Upper lobe of left lung (tissue), 6 donors: ENCODE measurements around the gene SYNGR1. TPM values are rescaled to one million over a fixed set of nuclear protein-coding genes. Genes with fewer than 3 reads are reported as not detected.
A peak's percentile ranks its signal among the peaks of the same experiment; 100 is the strongest.

Experiments
- ATAC-seq, 2 donors: fragments of 200-7000 bp; cut with Tn5 transposase; one replicate each; pipeline ENCODE4 v1.9.1; 2022; ENCODE audit warnings: mild to moderate bottlenecking in 2 of 2, moderate library complexity in 2 of 2; ENCODE audit not compliant: low FRiP score in 2 of 2
- DNase-seq, 2 donors: peaks; one replicate each; pipeline ENCODE4 v3.0.0-alpha.2; 2019 to 2020
- H3K27ac ChIP-seq, 4 donors: fragments of 200-600 bp; sonication (generic); one replicate each; pipeline ENCODE4 v1.5.1; 2016 to 2019
- H3K27me3 ChIP-seq, 4 donors: fragments of 200-600 bp; sonication (generic); one replicate each; pipeline ENCODE4 v1.5.1; 2017 to 2019
- H3K36me3 ChIP-seq, 4 donors: fragments of 200-600 bp; sonication (generic); one replicate each; pipeline ENCODE4 v1.5.1; 2016 to 2019
- H3K4me1 ChIP-seq, 4 donors: fragments of 200-600 bp; sonication (generic); one replicate each; pipeline ENCODE4 v1.5.1; 2018 to 2019
- H3K4me3 ChIP-seq, 4 donors: fragments of 200-600 bp; sonication (generic); one replicate each; pipeline ENCODE4 v1.5.1; 2017 to 2019; ENCODE audit warnings: mild to moderate bottlenecking in 2 of 4, moderate library complexity in 1 of 4
- H3K9me3 ChIP-seq, 4 donors: fragments of 200-600 bp; sonication (generic); one replicate each; pipeline ENCODE4 v1.5.1; 2018 to 2019
- EP300 ChIP-seq, 4 donors: sonication (generic); formaldehyde crosslinking; IDR thresholded peaks; one replicate each; pipeline ENCODE4 v1.5.1; 2017; ENCODE audit warnings: antibody characterized with exemption in 4 of 4, control low read depth in 2 of 4
- POLR2A ChIP-seq, 4 donors: fragments of 450-650 bp; IDR thresholded peaks; one replicate each; pipeline ENCODE4 v1.5.1; 2016 to 2017; ENCODE audit warnings: antibody characterized with exemption in 4 of 4, mild to moderate bottlenecking in 2 of 4
- POLR2AphosphoS5 ChIP-seq, 2 donors: sonication (generic); formaldehyde crosslinking; IDR thresholded peaks; one replicate each; pipeline ENCODE4 v1.5.1; 2017; ENCODE audit warnings: antibody characterized with exemption in 2 of 2
- WGBS, 2 donors: methylation state at CpG; one replicate each; pipeline ENCODE4 v1.1.5; 2017 to 2018; 5-methylcytosine and 5-hydroxymethylcytosine counted together
- total RNA-seq, 6 donors: library from RNA; depleted of rRNA in 4 of 6; stranded (reverse); fragments of >200 nt in 4 of 6; gene quantifications; one replicate each; pipeline versions ENCODE4 v1.1.0 to v1.2.1, GENCODE V29; 2016 to 2021
- TF ChIP-seq, protein P1 (sequence below), 6 experiments: fragments of 450-650 bp in 4 of 6; fragments of 200-600 bp in 2 of 6; sonication (generic) in 2 of 6; IDR thresholded peaks; one replicate each; pipeline ENCODE4 v1.5.1; 2016 to 2019; ENCODE audit warnings: antibody characterized with exemption in 6 of 6
- donor health status: DM: no; HTN: no; CAD: no; lungs with moderate emphysema.
- donor health status: DM: no; HTN: yes; CAD: no; lungs with severe emphysema.

SYNGR1 gene
- total RNA-seq, 6 donors from 2014 or later = 2.0 to 14.6 (median 5.3) TPM

DNA sequence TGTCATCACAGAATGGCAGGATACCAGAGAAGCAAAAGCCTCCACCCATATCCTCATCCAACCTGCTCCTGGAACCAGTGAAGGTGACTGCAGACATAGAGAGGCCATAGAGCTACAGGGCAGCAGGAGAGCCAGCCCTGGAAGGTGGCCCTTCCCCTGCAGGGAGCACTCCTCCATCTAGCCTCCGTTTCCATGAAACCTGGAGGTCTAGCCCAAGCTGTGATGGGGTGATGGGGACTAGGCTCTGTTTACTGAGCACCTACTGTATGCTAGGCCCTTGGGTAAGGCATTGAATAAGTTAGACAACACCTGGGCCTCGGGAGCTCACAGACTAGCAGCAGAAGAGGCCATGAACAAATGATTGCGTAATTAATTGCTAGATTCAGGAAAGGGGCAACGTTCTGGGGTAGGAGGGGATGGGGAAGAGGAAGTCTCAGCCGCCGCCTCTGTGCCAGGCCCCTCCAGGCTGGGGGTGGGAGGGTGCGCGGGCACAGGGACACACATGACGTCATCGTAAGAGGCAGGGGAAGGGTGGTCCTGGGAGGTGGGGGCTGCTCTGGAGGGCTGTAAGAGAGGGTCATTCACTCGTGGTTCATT lies 784 bp upstream of the SYNGR1 start:
- TF ChIP-seq, protein P1, sequence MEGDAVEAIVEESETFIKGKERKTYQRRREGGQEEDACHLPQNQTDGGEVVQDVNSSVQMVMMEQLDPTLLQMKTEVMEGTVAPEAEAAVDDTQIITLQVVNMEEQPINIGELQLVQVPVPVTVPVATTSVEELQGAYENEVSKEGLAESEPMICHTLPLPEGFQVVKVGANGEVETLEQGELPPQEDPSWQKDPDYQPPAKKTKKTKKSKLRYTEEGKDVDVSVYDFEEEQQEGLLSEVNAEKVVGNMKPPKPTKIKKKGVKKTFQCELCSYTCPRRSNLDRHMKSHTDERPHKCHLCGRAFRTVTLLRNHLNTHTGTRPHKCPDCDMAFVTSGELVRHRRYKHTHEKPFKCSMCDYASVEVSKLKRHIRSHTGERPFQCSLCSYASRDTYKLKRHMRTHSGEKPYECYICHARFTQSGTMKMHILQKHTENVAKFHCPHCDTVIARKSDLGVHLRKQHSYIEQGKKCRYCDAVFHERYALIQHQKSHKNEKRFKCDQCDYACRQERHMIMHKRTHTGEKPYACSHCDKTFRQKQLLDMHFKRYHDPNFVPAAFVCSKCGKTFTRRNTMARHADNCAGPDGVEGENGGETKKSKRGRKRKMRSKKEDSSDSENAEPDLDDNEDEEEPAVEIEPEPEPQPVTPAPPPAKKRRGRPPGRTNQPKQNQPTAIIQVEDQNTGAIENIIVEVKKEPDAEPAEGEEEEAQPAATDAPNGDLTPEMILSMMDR (IDR thresholded peaks at IDR 0.05) = no peak
- TF ChIP-seq EP300 (IDR thresholded peaks at IDR 0.05) = no peak
- TF ChIP-seq POLR2AphosphoS5 (IDR thresholded peaks at IDR 0.05) = no peak
- TF ChIP-seq POLR2A (IDR thresholded peaks at IDR 0.05) = no peak
- Histone ChIP-seq H3K36me3 (no peaks in the 10 kb centered on the region), H3K27ac (peak overlapping the region in 1 of 4 donors; percentile 77), H3K9me3 (no peaks in the 10 kb centered on the region), H3K27me3 (no peaks in the 10 kb centered on the region), H3K4me1 (peaks cover 12 to 18% (median 14%) of the 10 kb centered on the region in 4 donors), H3K4me3 (peak overlapping the region; percentile 38 to 79 (median 72))
- DNase-seq = peak; percentile 47 to 76
- 15 to 23% methylated on average over 10 to 11 of the region's 11 CpGs for WGBS, 2 donors
- ATAC-seq = peak; percentile 55 to 56

DNA sequence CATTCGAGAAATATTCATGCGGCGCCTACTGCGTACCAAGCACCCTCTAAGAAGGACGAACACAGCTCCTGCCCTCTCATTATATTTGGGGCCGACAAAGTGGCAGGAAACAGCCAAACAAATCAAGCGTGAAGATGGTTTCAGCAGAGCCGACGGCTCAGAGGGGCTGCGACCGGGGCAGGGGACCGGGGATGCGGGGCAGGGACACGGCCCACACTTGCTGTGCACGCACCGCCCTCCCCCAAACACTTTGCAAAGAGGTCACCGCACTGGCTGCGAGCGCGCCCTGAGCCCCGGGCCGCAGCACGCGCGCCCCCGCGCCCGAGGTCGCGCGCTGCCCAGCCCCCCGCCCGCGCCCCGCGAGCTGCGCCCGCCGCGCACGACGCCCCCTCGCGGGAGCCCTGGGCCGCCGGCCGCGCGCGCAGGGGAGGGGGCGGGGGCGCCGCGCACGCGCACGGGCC lies 255 bp upstream of the SYNGR1 start:
- 3 to 6% methylated on average over 9 to 34 of the region's 57 CpGs for WGBS, 2 donors
- Histone ChIP-seq H3K27ac (peak overlapping the region in 1 of 4 donors; percentile 77), H3K4me1 (peaks cover 12 to 18% (median 14%) of the 10 kb centered on the region in 4 donors), H3K36me3 (no peaks in the 10 kb centered on the region), H3K27me3 (no peaks in the 10 kb centered on the region), H3K4me3 (peak overlapping the region; percentile 38 to 79 (median 72)), H3K9me3 (no peaks in the 10 kb centered on the region)
- peak in 1 of 2 donors; percentile 73 for ATAC-seq
- DNase-seq = no peak
- no peak for TF ChIP-seq POLR2AphosphoS5 (IDR thresholded peaks at IDR 0.05)
- TF ChIP-seq, protein P1 (IDR thresholded peaks at IDR 0.05) = no peak
- TF ChIP-seq POLR2A (IDR thresholded peaks at IDR 0.05) = no peak

DNA sequence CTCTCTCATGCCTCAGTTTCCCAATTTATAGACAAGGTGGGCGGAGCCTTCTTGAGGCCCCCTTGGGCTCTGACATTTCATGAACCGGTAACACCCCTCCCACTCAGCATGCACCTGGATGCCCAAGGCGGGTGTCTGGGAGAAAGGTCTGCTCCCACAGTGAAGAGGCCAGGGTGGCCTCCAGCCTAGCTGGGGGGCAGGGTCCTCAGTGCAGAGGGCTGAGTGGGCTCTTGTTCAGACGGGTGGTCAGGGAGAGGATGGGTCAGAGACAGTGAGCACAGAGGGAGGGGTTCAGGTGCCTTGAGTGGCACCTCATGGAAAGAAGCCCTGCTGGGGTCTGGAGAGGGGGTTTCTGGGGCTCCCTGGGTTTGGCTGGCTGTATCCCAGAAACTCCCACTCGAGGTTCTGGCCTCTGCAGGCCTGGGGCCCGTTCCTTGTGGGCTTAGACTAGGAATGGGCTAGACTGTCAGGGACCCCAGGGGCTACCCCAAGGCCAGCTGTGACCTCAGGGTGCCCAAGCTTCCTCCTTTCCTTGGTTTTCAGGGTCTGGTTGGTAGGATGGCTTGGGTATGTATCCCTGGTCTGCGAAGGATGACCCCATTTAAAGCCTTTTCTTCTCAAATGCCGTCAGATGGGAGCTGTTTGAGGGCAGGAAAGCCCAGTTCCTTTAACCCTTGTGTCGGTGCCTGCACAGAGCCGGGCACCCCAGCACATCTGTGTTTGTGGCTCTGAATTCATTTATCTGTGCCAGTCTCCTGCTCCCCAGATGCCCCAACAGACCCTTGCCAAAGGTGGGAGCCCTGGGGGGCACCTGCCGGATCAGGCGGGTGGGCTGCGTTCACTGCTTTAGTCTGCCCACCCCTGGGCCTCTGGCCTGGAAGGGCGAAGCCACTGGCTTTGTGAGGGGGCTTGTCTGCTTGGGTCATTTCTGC lies 1.2 kb downstream of the SYNGR1 start:
- DNase-seq (no peak), ATAC-seq (no peak)
- no peaks in the 10 kb centered on the region for H3K27me3 ChIP-seq
- no peaks in the 10 kb centered on the region for H3K9me3 ChIP-seq
- TF ChIP-seq POLR2A (IDR thresholded peaks at IDR 0.05) (no peak), EP300 (IDR thresholded peaks at IDR 0.05) (no peak), POLR2AphosphoS5 (IDR thresholded peaks at IDR 0.05) (no peak)
- TF ChIP-seq, protein P1 (IDR thresholded peaks at IDR 0.05) = no peak
- H3K27ac ChIP-seq = no peak overlapping the region
- peaks cover 12 to 18% (median 14%) of the 10 kb centered on the region in 4 donors for H3K4me1 ChIP-seq
- no peaks in the 10 kb centered on the region for H3K36me3 ChIP-seq
- peak overlapping the region in 3 of 4 donors; percentile 69 to 79 (median 74) for H3K4me3 ChIP-seq
- WGBS, 2 donors = 60 to 80% methylated on average over 10 to 14 of the region's 14 CpGs

DNA sequence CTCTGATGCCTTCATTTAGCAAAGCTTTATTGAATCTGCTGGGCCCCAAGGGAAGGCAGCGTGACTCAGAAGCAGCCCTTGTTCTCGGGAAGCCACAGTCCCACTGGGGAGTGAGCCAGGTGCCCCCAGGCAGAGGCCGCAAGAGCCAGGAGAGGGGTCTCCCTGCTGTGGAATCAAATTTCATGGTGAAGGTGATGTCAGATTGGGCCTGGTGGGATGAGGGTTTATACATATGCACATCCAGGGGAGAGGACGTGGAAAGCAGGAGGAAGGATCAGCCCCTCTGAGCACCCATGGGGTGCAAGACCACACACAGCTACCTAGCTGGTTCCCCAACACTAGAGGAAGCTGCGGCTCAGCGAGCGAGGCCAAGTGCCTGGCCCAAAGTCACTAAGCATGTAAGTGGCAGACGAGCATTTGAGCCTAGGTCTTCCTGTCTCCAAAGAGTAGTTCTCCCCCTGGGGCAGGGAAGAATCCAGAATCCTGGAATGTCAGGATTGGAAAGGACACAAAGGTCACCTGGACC lies 2.0 kb downstream of the SYNGR1 start:
- peaks cover 12 to 18% (median 14%) of the 10 kb centered on the region in 4 donors for H3K4me1 ChIP-seq
- 64 to 79% methylated on average over 7 to 8 of the region's 8 CpGs for WGBS, 2 donors
- DNase-seq (no peak), ATAC-seq (no peak)
- H3K27ac ChIP-seq = no peak overlapping the region
- no peak for TF ChIP-seq POLR2AphosphoS5 (IDR thresholded peaks at IDR 0.05)
- TF ChIP-seq, protein P1 (IDR thresholded peaks at IDR 0.05) = no peak
- TF ChIP-seq EP300 (IDR thresholded peaks at IDR 0.05) = no peak
- no peak for TF ChIP-seq POLR2A (IDR thresholded peaks at IDR 0.05)
- no peaks in the 10 kb centered on the region for H3K27me3 ChIP-seq
- no peaks in the 10 kb centered on the region for H3K36me3 ChIP-seq
- H3K9me3 ChIP-seq = no peaks in the 10 kb centered on the region
- H3K4me3 ChIP-seq = no peak overlapping the region
